WERI-Rb-1 (cell line): ENCODE results near the gene COL19A1.

Experiments
- DNase-seq: peaks from one replicate; pipeline ENCODE4 v3.0.0-alpha.2; 2020
- H3K27ac ChIP-seq: fragments of 250-450 bp; sonication (Bioruptor Pico); 2 replicates; pipeline ENCODE4 v1.5.1; 2020; ENCODE audit warnings: mild to moderate bottlenecking, moderate library complexity
- H3K27me3 ChIP-seq: fragments of 250-450 bp; sonication (Bioruptor Pico); 2 replicates; pipeline ENCODE4 v1.5.1; 2021; ENCODE audit warnings: mild to moderate bottlenecking, low read depth, moderate library complexity; ENCODE audit not compliant: insufficient read depth, severe bottlenecking
- H3K36me3 ChIP-seq: fragments of 250-450 bp; sonication (Bioruptor Pico); 2 replicates; pipeline ENCODE4 v1.5.1; 2020; ENCODE audit warnings: mild to moderate bottlenecking, moderate library complexity
- H3K4me3 ChIP-seq: 2 replicates; pipeline ENCODE4 v1.5.1; 2011; ENCODE audit warnings: low read depth, mild to moderate bottlenecking, control low read depth, low read length
- H3K9me3 ChIP-seq: fragments of 250-450 bp; sonication (Bioruptor Pico); 2 replicates; pipeline ENCODE4 v1.5.1; 2021; ENCODE audit warnings: mild to moderate bottlenecking, moderate library complexity; ENCODE audit not compliant: severe bottlenecking
- TF ChIP-seq, protein P1 (sequence below): IDR thresholded peaks from 2 replicates; pipeline ENCODE4 v1.5.1; 2011; ENCODE audit warnings: low read depth, mild to moderate bottlenecking, control low read depth, inconsistent platforms, low read length

The COL19A1 gene

DNA sequence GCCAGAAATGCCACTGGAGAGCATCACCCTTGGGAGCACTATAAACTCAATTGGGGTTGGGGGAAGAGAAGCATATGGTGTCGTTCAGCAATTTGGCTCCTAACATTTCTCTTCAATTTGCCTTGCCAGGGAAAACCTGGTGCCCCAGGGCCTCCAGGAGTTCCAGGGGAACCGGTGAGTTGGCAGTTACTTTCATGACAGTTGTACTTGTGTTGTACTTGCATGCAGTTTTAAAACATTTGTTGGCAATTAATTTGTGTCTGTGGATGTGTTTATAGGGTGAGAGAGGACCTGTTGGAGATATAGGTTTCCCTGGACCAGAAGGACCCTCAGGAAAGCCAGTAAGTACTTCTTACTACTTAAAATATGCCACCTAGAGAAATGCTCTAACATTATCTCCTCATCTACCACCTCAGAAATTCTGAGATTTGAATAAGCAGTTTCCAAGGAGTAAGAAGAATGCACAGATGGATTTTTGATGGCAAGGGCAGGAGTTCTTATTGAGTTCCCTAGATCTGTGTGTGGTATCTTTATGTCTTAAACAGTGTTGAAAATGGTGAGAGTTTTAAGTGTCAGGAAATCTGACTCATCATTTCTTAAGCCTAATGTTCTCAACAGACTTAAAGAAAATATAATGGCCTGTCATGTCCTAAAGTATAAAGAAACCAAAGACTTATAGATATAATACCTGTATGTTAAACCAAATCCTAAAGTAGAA is 314.0 kb downstream of the COL19A1 start:
- no peak overlapping the region for H3K4me3 ChIP-seq
- H3K9me3 ChIP-seq = no peaks in the 10 kb centered on the region
- no peak overlapping the region for H3K27ac ChIP-seq
- no peaks in the 10 kb centered on the region for H3K36me3 ChIP-seq
- TF ChIP-seq, protein P1, sequence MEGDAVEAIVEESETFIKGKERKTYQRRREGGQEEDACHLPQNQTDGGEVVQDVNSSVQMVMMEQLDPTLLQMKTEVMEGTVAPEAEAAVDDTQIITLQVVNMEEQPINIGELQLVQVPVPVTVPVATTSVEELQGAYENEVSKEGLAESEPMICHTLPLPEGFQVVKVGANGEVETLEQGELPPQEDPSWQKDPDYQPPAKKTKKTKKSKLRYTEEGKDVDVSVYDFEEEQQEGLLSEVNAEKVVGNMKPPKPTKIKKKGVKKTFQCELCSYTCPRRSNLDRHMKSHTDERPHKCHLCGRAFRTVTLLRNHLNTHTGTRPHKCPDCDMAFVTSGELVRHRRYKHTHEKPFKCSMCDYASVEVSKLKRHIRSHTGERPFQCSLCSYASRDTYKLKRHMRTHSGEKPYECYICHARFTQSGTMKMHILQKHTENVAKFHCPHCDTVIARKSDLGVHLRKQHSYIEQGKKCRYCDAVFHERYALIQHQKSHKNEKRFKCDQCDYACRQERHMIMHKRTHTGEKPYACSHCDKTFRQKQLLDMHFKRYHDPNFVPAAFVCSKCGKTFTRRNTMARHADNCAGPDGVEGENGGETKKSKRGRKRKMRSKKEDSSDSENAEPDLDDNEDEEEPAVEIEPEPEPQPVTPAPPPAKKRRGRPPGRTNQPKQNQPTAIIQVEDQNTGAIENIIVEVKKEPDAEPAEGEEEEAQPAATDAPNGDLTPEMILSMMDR = no peak
- no peak for DNase-seq
- H3K27me3 ChIP-seq = no peaks in the 10 kb centered on the region

DNA sequence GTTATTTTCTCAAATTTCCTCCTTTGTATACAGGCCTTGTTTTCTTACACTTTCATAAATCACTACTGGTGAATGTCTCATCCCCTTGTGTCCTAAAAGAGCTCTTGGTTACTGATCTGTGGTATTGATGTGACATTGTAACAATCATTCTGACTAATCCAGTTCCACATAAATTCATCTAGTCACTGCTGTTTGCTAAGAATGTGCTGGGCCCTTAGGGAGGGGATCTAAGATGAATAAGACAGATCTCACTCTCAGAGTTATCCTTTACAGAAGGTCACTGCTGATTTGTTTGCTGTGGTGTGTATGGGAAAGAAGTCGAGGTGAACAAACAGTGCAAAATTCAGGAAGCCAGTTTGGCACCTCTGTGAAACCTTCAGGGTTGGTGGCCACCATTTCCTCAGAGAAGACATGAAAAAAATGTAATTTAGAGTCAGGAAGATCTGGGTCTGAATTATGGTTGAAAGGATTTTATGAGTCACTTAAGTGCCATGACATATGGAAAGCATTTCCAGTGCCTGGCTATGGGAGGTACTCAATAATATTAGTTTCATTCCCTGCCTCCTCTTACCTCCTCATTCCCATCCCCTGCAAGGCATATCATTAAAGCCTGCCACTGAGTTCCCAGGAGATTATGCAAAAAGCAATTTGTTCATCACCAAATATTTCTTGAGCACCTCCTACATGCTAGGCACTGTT is 314.7 kb downstream of the COL19A1 start:
- DNase-seq = no peak
- no peaks in the 10 kb centered on the region for H3K9me3 ChIP-seq
- no peaks in the 10 kb centered on the region for H3K36me3 ChIP-seq
- H3K27ac ChIP-seq = no peak overlapping the region
- H3K4me3 ChIP-seq = no peak overlapping the region
- no peaks in the 10 kb centered on the region for H3K27me3 ChIP-seq
- TF ChIP-seq, protein P1 = no peak

DNA sequence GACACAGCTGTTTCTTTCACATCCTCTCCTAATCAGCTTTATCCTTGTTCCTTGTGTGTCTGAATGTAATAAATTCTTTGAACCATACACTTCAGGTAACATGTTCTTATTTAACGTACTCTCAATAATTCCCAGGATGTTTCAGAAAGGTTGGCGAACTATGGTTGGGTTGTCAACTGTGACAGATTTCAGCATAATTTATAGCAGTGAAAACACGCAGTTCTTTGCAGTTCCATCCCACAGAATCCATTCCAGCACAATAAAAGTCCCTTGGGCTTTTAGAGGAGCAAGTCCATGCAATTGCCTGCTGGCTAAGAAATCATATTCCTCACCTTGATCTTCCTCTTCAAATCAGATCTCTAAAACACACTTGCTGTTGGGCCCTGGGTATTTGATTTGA is 317.2 kb downstream of the COL19A1 start:
- H3K4me3 ChIP-seq = no peak overlapping the region
- H3K9me3 ChIP-seq = no peaks in the 10 kb centered on the region
- no peak overlapping the region for H3K27ac ChIP-seq
- no peak for DNase-seq
- no peaks in the 10 kb centered on the region for H3K27me3 ChIP-seq
- TF ChIP-seq, protein P1 = no peak
- no peaks in the 10 kb centered on the region for H3K36me3 ChIP-seq

DNA sequence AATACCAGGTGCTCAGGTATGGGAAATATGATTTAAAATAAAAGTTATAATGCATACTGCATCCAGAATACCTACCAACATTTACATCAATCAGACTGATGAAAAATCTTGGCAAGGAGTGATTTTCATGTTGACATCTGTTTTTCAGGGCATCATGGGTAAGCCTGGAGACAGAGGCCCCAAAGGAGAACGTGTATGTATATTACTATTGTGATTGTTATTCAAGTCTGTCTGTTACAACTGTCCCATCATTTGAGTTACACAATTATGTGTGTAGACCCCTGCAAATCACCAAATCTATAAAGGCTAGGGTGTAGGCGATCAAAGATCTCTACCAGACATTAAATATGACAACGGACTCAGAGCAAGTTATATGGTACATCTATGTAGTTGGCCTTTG is 318.4 kb downstream of the COL19A1 start:
- no peaks in the 10 kb centered on the region for H3K36me3 ChIP-seq
- no peaks in the 10 kb centered on the region for H3K9me3 ChIP-seq
- H3K4me3 ChIP-seq = no peak overlapping the region
- no peaks in the 10 kb centered on the region for H3K27me3 ChIP-seq
- no peak overlapping the region for H3K27ac ChIP-seq
- TF ChIP-seq, protein P1 = no peak
- DNase-seq = no peak

DNA sequence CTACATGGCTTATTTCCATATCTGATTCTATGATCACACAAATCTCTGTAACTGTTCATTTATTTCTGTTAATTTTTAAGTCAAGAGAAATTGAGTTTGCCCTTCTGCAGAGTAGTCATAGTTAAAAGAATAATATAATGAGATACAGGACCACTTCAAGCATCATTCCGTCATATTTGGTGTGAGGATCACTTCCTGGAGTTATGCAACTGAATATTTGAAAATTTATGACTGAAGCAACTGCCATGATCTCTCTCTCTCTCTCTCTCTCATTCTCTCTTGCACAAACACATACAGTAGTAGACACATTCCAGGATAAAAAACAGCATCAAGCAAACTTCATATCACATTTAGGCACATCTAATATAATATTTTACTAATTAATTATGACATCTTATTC is 320.1 kb downstream of the COL19A1 start:
- H3K4me3 ChIP-seq = no peak overlapping the region
- no peaks in the 10 kb centered on the region for H3K9me3 ChIP-seq
- TF ChIP-seq, protein P1 = no peak
- no peaks in the 10 kb centered on the region for H3K27me3 ChIP-seq
- DNase-seq = no peak
- no peak overlapping the region for H3K27ac ChIP-seq
- no peaks in the 10 kb centered on the region for H3K36me3 ChIP-seq

DNA sequence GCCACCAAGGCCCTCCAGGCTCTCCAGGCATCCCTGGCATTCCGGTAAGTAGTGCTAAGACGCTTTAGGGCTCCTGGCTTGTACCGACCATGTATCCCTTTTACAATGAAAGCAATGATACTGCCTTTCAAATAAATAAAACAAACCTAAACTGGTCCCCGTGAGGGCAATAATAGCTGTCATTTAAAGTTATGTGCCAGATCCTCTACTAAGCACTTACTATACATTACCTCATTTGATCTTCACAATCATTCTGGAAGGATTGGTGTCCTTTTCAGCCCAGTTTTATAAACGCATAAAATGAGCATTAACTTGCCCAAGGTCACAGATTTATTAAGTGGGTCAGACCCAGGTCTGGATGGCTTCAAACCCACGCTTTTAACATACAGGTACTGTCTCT is 321.8 kb downstream of the COL19A1 start:
- Histone ChIP-seq H3K36me3 (no peaks in the 10 kb centered on the region), H3K4me3 (no peak overlapping the region), H3K27ac (no peak overlapping the region), H3K27me3 (no peaks in the 10 kb centered on the region), H3K9me3 (no peaks in the 10 kb centered on the region)
- TF ChIP-seq, protein P1 = no peak
- no peak for DNase-seq
